MCF 10A (cell line): Measurements from ENCODE around the gene NPB. TPM values are rescaled to one million over a fixed set of nuclear protein-coding genes. Genes with fewer than 3 reads are reported as not detected.
A peak's percentile ranks its signal among the peaks of the same experiment; 100 is the strongest.

Experiments used
- BruUV-seq: library from RNA; stranded (reverse); fragments of 400-500 nt; replicated peaks from 2 replicates; lab custom pipeline; 2021; lab: Mats Ljungman, UMichigan
- CTCF ChIA-PET: fragments of 300-600 bp; sonication (Branson Sonifier 250); formaldehyde crosslinking; extraction: SDS; loops from one replicate; lab custom pipeline; 2021; ENCODE audit warnings: antibody characterized with exemption, inconsistent platforms; lab: Yijun Ruan, JAX
- POLR2A ChIA-PET: fragments of 300-600, 350-650 bp; sonication (Branson Sonifier 250); formaldehyde crosslinking; extraction: SDS; loops from one replicate; lab custom pipeline; 2020; ENCODE audit warnings: antibody characterized with exemption, inconsistent platforms; lab: Yijun Ruan, JAX
- DNase-seq: peaks from one replicate; pipeline ENCODE4 v3.0.0-alpha.2; 2018; ENCODE audit not compliant: unreplicated experiment
- H3K27ac Mint-ChIP-seq: one replicate; pipeline ENCODE4 v1.8.0; 2022; ENCODE audit warnings: mild to moderate bottlenecking, low read depth, mixed read lengths; ENCODE audit not compliant: unreplicated experiment
- H3K27me3 Mint-ChIP-seq: one replicate; pipeline ENCODE4 v1.8.0; 2022; ENCODE audit warnings: mixed read lengths; ENCODE audit not compliant: insufficient read depth, unreplicated experiment
- H3K36me3 Mint-ChIP-seq: one replicate; pipeline ENCODE4 v1.8.0; 2022; ENCODE audit warnings: mild to moderate bottlenecking, moderate library complexity, mixed read lengths; ENCODE audit not compliant: insufficient read depth, unreplicated experiment
- H3K4me1 Mint-ChIP-seq: one replicate; pipeline ENCODE4 v1.8.0; 2022; ENCODE audit warnings: mixed read lengths; ENCODE audit not compliant: insufficient read depth, unreplicated experiment
- H3K4me3 Mint-ChIP-seq: one replicate; pipeline ENCODE4 v1.8.0; 2022; ENCODE audit warnings: mild to moderate bottlenecking, moderate library complexity, mixed read lengths; ENCODE audit not compliant: unreplicated experiment
- H3K9me3 Mint-ChIP-seq: one replicate; pipeline ENCODE4 v1.8.0; 2022; ENCODE audit warnings: mixed read lengths; ENCODE audit not compliant: unreplicated experiment
- CTCF ChIP-seq: fragments of 200-600 bp; IDR thresholded peaks from one replicate; pipeline ENCODE4 v1.8.0; 2022; ENCODE audit warnings: antibody characterized with exemption, mild to moderate bottlenecking; ENCODE audit not compliant: unreplicated experiment
- intact Hi-C: fragments of 100-400 bp; cut with micrococcal nuclease; formaldehyde crosslinking; loops from 2 replicates; pipeline ENCODE4 v1.14.1; 2022
- total RNA-seq: library from RNA; stranded (reverse); gene quantifications from 2 replicates; pipeline ENCODE4 v1.2.3, GENCODE V29; 2022

NPB gene
- total RNA-seq, 1 experiment from 2014 or later = 0.28 TPM

GRCh38 chr17:81863123-81863675 lies 38.8 kb upstream of the NPB start:
- peak overlapping the region; percentile 63 for H3K27ac Mint-ChIP-seq
- H3K4me3 Mint-ChIP-seq = peak overlapping the region; percentile 89
- no peak for TF ChIP-seq CTCF
- H3K9me3 Mint-ChIP-seq = no peaks in the 10 kb centered on the region
- intact Hi-C loops = loop anchor here (10.0 kb wide), 1 partner anchor 52 kb away; the partner anchor contains the start of genes PCYT2 and SIRT7
- ChIA-PET POLR2A (interaction anchor here (0.7 to 1.7 kb wide), 8 partner anchors 22 to 188 kb away, joined by 3 to 5 read pairs (median 3); partner anchors contain the start of genes ARL16, HGS and MCRIP1), CTCF (interaction anchor here (0.7 kb wide), 1 partner anchor 31 kb away, joined by 5 read pairs; no protein-coding TSS in a partner anchor)
- peaks cover 23% of the 10 kb centered on the region for H3K4me1 Mint-ChIP-seq
- no peaks in the 10 kb centered on the region for H3K27me3 Mint-ChIP-seq
- no TSS peak for BruUV-seq
- DNase-seq = no peak
- peaks cover 82% of the 10 kb centered on the region for H3K36me3 Mint-ChIP-seq

DNA sequence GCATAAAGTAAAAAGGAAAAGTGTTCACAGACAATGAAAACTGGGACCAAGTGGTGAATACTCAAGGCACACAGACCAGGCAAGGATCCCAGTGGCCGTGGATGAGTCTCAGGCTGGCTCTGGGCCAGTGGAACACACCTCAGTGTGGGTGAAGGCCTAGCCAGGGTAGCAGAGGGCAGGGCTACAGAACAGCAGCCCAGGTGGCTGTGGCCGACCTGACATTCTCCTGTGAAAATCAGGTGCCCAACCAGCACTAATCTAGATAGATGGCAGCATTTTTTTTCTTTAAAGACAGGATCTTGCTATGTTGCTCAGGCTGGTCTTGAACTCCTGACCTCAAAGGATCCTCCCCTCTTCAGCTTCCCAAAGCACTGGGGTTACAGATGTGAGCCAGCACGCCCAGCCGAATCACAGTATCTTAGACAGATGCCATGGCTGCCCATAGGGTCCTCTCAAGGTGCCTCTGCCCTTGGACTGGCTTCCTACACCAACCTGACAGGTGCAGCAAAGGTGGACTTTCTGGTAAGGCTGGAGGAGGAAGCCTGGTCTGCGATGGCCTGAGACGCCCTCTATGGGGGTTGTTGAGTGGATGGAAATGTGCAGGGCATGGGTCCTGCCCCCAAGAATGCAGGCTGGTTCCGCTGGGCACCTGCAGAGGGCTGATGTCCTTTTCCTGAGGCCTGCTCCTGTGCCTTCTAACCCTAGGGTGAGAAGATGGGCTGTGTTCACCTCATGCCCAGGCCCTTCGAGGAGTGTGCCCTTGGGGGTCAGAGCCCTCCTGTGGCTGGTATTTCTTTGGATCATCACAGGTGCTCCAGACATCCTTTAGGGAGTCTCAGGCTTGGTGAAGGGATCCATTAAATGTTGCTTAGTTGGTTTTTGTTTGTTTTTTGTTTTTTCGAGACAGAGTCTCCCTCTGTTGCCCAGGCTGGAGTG lies 37.9 kb upstream of the NPB start:
- intact Hi-C loops = loop anchor here (10.0 kb wide), 1 partner anchor 51 kb away; the partner anchor contains the start of genes PCYT2 and SIRT7
- H3K36me3 Mint-ChIP-seq = peaks cover 82% of the 10 kb centered on the region
- peak; percentile 11 for TF ChIP-seq CTCF
- ChIA-PET CTCF (interaction anchor here (0.6 to 0.7 kb wide), 2 partner anchors 60 to 159 kb away, joined by 3 to 6 read pairs; no protein-coding TSS in a partner anchor), POLR2A (interaction anchor here (0.7 to 1.7 kb wide), 8 partner anchors 21 to 181 kb away, joined by 3 to 4 read pairs (median 3); partner anchors contain the start of genes ARL16, HGS and MCRIP1)
- H3K9me3 Mint-ChIP-seq = no peaks in the 10 kb centered on the region
- no TSS peak for BruUV-seq
- H3K4me1 Mint-ChIP-seq = peaks cover 30% of the 10 kb centered on the region
- peak overlapping the region; percentile 63 for H3K27ac Mint-ChIP-seq
- DNase-seq = no peak
- no peaks in the 10 kb centered on the region for H3K27me3 Mint-ChIP-seq
- peak overlapping the region; percentile 89 for H3K4me3 Mint-ChIP-seq

DNA sequence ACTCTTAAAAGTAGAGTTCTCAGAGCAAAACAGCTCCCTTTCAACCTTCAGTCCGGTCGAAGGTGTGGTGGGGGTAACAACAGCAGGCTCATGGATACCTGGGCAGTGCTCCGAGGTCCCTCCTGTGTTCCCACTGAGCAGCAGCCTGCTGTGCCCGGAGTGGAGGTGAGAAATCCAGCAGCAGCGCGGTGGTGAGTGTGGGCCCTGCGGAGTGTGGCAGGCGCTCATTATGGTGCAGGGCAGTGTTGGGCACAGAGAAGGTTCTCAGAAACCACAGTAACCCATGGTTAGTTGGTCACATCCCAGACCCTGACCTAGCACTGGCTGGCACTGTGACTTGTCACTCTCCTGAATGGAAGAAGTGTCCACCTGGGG lies 36.7 kb upstream of the NPB start:
- intact Hi-C loops = loop anchor here (10.0 kb wide), 1 partner anchor 49 kb away; the partner anchor contains the start of genes PCYT2 and SIRT7
- no peak for DNase-seq
- H3K27ac Mint-ChIP-seq = no peak overlapping the region
- H3K4me1 Mint-ChIP-seq = peaks cover 31% of the 10 kb centered on the region
- ChIA-PET POLR2A (interaction anchor here (0.6 to 1.3 kb wide), 5 partner anchors 10 to 376 kb away, joined by 3 to 4 read pairs (median 4); partner anchors contain the start of gene MCRIP1), CTCF (interaction anchor here (0.7 kb wide), 1 partner anchor 132 kb away, joined by 3 read pairs; no protein-coding TSS in a partner anchor)
- no TSS peak for BruUV-seq
- no peaks in the 10 kb centered on the region for H3K27me3 Mint-ChIP-seq
- no peaks in the 10 kb centered on the region for H3K9me3 Mint-ChIP-seq
- H3K4me3 Mint-ChIP-seq = no peak overlapping the region
- H3K36me3 Mint-ChIP-seq = peaks cover 85% of the 10 kb centered on the region
- TF ChIP-seq CTCF = no peak
